Neural progenitor cell (in vitro differentiated cells): ENCODE data around the gene PTPRG.
A peak's percentile ranks its signal among the peaks of the same experiment; 100 is the strongest.

Source experiments
- EZH2 ChIP-seq: fragments of 200-600 bp; sonication (generic); IDR thresholded peaks from 2 replicates; pipeline ENCODE4 v1.6.1; 2017; ENCODE audit warnings: antibody characterized with exemption, mild to moderate bottlenecking, moderate library complexity
- EZH2phosphoT487 ChIP-seq: fragments of 200-600 bp; sonication (generic); IDR thresholded peaks from 2 replicates; pipeline ENCODE4 v1.6.1; 2017; ENCODE audit warnings: antibody characterized with exemption
- TF ChIP-seq, protein P1 (sequence below): fragments of 200-600 bp; sonication (generic); IDR thresholded peaks from 2 replicates; pipeline ENCODE4 v1.5.1; 2017; ENCODE audit warnings: antibody characterized with exemption, mild to moderate bottlenecking

DNA sequence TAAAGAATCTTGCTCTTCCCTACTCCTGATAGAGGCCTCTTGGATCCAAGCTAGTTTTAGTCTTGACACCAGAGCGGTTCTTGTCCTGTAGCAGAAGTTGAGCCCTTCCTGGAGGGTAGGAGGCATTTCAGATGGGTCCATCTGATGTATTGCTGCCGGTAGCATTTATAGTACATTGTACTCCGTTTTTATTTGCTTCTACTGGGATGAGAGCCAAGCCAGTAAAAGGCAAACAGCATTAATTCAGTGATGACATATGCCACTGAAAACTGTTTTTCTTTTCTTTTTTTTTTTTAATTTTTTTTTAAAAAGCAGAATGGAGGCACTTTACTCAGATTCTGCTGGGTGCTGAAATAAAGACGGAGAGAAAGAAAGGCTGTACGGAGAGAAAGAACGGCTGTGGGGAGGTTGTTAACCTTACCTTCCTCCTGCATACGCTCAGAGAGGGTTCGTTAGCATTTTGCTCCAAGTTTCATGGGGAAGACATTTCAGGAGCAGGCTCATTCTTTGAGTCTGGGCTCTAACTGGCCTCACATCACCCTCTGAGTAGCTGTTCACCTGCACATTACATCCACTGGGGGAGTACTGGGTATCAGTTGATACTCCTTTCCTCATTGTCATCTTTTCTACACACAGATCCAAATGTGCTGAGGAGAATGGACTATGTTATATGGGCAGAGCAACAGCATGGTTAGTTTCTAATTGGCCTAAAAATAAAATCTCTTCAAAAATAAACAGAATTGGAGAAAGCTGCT, 650.5 kb downstream of the PTPRG start:
- TF ChIP-seq, protein P1, sequence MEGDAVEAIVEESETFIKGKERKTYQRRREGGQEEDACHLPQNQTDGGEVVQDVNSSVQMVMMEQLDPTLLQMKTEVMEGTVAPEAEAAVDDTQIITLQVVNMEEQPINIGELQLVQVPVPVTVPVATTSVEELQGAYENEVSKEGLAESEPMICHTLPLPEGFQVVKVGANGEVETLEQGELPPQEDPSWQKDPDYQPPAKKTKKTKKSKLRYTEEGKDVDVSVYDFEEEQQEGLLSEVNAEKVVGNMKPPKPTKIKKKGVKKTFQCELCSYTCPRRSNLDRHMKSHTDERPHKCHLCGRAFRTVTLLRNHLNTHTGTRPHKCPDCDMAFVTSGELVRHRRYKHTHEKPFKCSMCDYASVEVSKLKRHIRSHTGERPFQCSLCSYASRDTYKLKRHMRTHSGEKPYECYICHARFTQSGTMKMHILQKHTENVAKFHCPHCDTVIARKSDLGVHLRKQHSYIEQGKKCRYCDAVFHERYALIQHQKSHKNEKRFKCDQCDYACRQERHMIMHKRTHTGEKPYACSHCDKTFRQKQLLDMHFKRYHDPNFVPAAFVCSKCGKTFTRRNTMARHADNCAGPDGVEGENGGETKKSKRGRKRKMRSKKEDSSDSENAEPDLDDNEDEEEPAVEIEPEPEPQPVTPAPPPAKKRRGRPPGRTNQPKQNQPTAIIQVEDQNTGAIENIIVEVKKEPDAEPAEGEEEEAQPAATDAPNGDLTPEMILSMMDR = peak; percentile 29
- no peak for TF ChIP-seq EZH2phosphoT487
- TF ChIP-seq EZH2 = no peak
